Activated naive CD4-positive, alpha-beta T cell treated with anti-CD3 and anti-CD28 coated beads for 36 hours (primary cell): ENCODE results near the gene ZSWIM6. TPM values are rescaled to one million over a fixed set of nuclear protein-coding genes. Genes with fewer than 3 reads are reported as not detected.

ENCODE experiments used
- CTCF ChIA-PET: fragments of 350-600 bp; sonication (Branson Sonifier 250); formaldehyde crosslinking; loops from one replicate; lab custom pipeline; 2021; ENCODE audit warnings: antibody characterized with exemption; lab: Charles Lee
- DNase-seq: peaks from one replicate; pipeline ENCODE4 v3.0.0-alpha.2; 2020
- H3K27ac Mint-ChIP-seq: one replicate; pipeline ENCODE4 v1.8.0; 2021; ENCODE audit warnings: mild to moderate bottlenecking, mixed read lengths
- H3K27me3 Mint-ChIP-seq: one replicate; pipeline ENCODE4 v1.8.0; 2021; ENCODE audit warnings: low read depth, mixed read lengths
- H3K36me3 Mint-ChIP-seq: one replicate; pipeline ENCODE4 v1.8.0; 2021; ENCODE audit warnings: low read depth, mixed read lengths
- H3K4me1 Mint-ChIP-seq: one replicate; pipeline ENCODE4 v1.8.0; 2021; ENCODE audit warnings: low read depth, mixed read lengths
- H3K4me3 Mint-ChIP-seq: one replicate; pipeline ENCODE4 v1.8.0; 2021; ENCODE audit warnings: mild to moderate bottlenecking, moderate library complexity, mixed read lengths
- H3K9me3 Mint-ChIP-seq: one replicate; pipeline ENCODE4 v1.8.0; 2021; ENCODE audit warnings: mixed read lengths
- intact Hi-C: fragments of 100-400 bp; cut with micrococcal nuclease; formaldehyde crosslinking; loops from one replicate; pipeline ENCODE4 v1.15.1; 2023
- total RNA-seq, 2 experiments: library from RNA; stranded (reverse); gene quantifications; one replicate each; pipeline ENCODE4 v1.2.3, GENCODE V29; 2021

ZSWIM6 gene
- 1 to 10 TPM; 4.3 TPM for total RNA-seq

DNA sequence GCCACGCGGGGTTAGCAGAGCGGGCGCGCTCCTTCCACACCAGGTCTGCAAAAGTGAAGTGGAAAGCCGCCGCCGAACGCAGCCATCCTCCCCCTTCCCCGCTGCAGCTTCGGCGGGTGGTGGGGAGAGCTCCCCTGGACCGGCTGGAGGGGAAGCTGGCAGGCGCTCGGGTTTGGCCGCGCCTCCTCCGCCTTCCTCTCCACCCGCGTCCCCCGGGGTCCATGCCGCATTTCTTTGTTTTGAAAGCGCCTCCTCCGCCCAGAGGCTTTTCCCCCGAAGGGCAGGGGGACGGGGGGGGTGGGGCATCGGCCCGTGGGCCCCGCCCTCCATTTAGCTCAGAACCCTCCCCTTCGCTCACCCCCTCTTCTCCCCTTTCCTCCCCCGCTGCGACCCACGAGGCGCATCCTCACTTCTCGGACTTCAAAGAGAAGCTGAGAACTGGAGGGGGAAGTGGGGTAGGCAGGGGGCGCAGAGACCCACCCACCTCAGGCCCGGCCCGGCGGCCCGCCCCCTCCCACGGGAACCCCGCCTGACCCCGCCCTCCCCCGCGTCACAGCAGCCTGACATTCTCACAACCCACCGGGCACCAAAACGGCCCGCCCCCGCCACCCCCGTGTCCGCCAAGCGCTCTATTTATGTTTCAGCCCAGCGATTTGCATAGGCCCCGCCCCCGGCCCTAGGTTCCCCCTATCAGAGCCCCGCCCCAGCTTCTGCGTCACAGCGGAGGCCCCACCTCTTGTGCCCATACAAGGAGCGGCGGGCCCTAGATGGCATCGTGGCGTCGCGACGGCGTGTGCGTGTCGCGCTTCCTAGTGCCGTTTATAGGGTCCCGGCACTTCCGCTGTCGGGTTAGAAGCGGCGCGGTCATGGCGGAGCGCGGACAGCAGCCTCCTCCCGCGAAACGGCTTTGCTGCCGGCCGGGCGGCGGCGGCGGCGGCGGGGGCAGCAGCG, at the start of gene ZSWIM6:
TSS of gene ZSWIM6 (plus strand) at position 852 of the 951 bp plus-strand sequence. CDS start at position 867, 15 bp downstream.
- intact Hi-C loops = loop anchor here (1.0 to 10.0 kb wide), 13 partner anchors 54 to 1081 kb away; partner anchors contain the start of genes ERCC8, IPO11, NDUFAF2 and SMIM15
- Mint-ChIP-seq H3K9me3 (peaks cover 1% of the 10 kb centered on the region), H3K36me3 (peaks cover 6% of the 10 kb centered on the region), H3K4me3 (peak within 1 kb of the TSS; percentile 87), H3K4me1 (peaks cover 41% of the 10 kb centered on the region), H3K27ac (peak within 1 kb of the TSS; percentile 82), H3K27me3 (peaks cover 20% of the 10 kb centered on the region)
- CTCF ChIA-PET = interaction anchor here (0.5 to 2.2 kb wide), 10 partner anchors 13 to 372 kb away, joined by 3 to 6 read pairs (median 3); no protein-coding TSS in a partner anchor
- peak; percentile 99 for DNase-seq

- no peak overlapping the region for H3K4me3 Mint-ChIP-seq
- no peaks in the 10 kb centered on the region for H3K36me3 Mint-ChIP-seq
- CTCF ChIA-PET = no interaction called here
- intact Hi-C loops = loop anchor here (5.0 kb wide), 1 partner anchor 236 kb away; no protein-coding TSS in a partner anchor
- H3K27me3 Mint-ChIP-seq = no peaks in the 10 kb centered on the region
- H3K4me1 Mint-ChIP-seq = peaks cover 18% of the 10 kb centered on the region
- no peaks in the 10 kb centered on the region for H3K9me3 Mint-ChIP-seq
- DNase-seq = no peak
- H3K27ac Mint-ChIP-seq = no peak overlapping the region
These were observed 48.6 kb upstream of the ZSWIM6 start for GRCh38 chr5:61283471-61283870.

- Mint-ChIP-seq H3K4me1 (peaks cover 8% of the 10 kb centered on the region), H3K27ac (no peak overlapping the region), H3K36me3 (no peaks in the 10 kb centered on the region), H3K9me3 (no peaks in the 10 kb centered on the region), H3K27me3 (no peaks in the 10 kb centered on the region), H3K4me3 (no peak overlapping the region)
- intact Hi-C loops = no loop called here
- CTCF ChIA-PET = no interaction called here
- no peak for DNase-seq
These were observed 46.5 kb upstream of the ZSWIM6 start for GRCh38 chr5:61285531-61285930.

DNA sequence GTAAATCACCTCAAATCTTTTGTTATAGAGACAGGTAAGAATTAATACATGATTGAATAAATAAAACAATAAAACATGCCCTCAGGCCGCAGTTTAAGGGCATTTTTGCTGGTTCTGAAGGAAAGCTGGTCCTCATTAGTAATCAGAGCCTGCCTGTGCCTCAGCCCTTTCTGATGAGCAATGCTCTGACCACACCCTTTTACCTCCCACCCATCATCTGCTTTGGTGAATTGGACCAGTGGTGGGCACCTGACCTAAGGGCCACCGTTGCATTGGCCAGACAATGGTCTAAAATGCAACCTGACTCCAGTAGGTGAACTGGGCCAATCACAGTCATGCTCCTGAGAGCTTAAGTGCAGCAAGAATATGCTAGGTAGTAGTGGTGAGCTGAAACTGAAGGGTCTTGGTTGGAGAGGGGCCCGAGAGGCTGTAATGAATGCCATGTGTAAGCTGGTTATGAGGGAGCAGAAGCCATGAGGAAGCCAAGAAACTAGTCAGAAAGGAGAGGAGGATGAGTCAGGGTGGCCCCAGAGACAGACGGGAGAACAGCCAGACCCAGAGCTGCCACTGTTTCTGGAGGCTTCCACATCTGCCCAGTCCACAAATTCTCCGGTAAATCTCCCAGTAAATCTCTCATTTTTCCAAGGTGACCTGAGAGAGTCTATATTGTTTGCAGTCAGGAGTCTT, 45.5 kb upstream of the ZSWIM6 start:
- no peak overlapping the region for H3K4me3 Mint-ChIP-seq
- no peaks in the 10 kb centered on the region for H3K4me1 Mint-ChIP-seq
- intact Hi-C loops = no loop called here
- no peak for DNase-seq
- no peaks in the 10 kb centered on the region for H3K9me3 Mint-ChIP-seq
- CTCF ChIA-PET = interaction anchor here (0.5 kb wide), 1 partner anchor 9 kb away, joined by 4 read pairs; no protein-coding TSS in a partner anchor
- no peak overlapping the region for H3K27ac Mint-ChIP-seq
- H3K36me3 Mint-ChIP-seq = no peaks in the 10 kb centered on the region
- no peaks in the 10 kb centered on the region for H3K27me3 Mint-ChIP-seq

DNA sequence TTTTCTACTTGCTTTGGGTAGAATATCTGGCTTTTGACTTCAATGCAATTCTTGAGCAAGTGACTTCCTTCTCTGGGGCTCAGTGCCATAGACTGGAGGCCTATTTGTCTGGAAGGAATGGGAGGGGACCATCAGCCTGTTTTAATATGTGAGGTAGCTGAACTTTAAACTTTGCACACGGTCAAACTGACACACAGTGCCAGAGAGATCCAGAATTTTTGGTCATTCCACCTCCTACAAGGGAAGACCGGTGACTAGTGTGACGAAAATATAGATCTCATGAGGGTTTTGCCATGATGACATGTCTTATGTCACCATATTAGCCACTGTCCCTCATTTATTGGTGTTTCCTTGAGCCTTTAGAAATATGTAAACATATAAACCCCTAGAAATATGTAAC, 44.6 kb upstream of the ZSWIM6 start:
- no peaks in the 10 kb centered on the region for H3K27me3 Mint-ChIP-seq
- intact Hi-C loops = no loop called here
- no peaks in the 10 kb centered on the region for H3K9me3 Mint-ChIP-seq
- H3K4me1 Mint-ChIP-seq = no peaks in the 10 kb centered on the region
- no peak overlapping the region for H3K4me3 Mint-ChIP-seq
- no peak for DNase-seq
- H3K36me3 Mint-ChIP-seq = no peaks in the 10 kb centered on the region
- no peak overlapping the region for H3K27ac Mint-ChIP-seq
- CTCF ChIA-PET = interaction anchor here (0.6 kb wide), 1 partner anchor 326 kb away, joined by 4 read pairs; no protein-coding TSS in a partner anchor

GRCh38 chr5:61289241-61289640, 42.8 kb upstream of the ZSWIM6 start:
- Mint-ChIP-seq H3K27ac (no peak overlapping the region), H3K9me3 (no peaks in the 10 kb centered on the region), H3K4me1 (no peaks in the 10 kb centered on the region), H3K27me3 (no peaks in the 10 kb centered on the region), H3K4me3 (no peak overlapping the region), H3K36me3 (no peaks in the 10 kb centered on the region)
- intact Hi-C loops = no loop called here
- CTCF ChIA-PET = no interaction called here
- no peak for DNase-seq

GRCh38 chr5:61289669-61290306, 42.3 kb upstream of the ZSWIM6 start:
- no peaks in the 10 kb centered on the region for H3K9me3 Mint-ChIP-seq
- H3K4me1 Mint-ChIP-seq = no peaks in the 10 kb centered on the region
- no peak for DNase-seq
- no peaks in the 10 kb centered on the region for H3K27me3 Mint-ChIP-seq
- H3K4me3 Mint-ChIP-seq = no peak overlapping the region
- CTCF ChIA-PET = no interaction called here
- no peaks in the 10 kb centered on the region for H3K36me3 Mint-ChIP-seq
- intact Hi-C loops = no loop called here
- no peak overlapping the region for H3K27ac Mint-ChIP-seq

GRCh38 chr5:61290791-61291210, 41.3 kb upstream of the ZSWIM6 start:
- Mint-ChIP-seq H3K4me3 (no peak overlapping the region), H3K36me3 (no peaks in the 10 kb centered on the region), H3K27ac (no peak overlapping the region), H3K4me1 (no peaks in the 10 kb centered on the region), H3K9me3 (no peaks in the 10 kb centered on the region), H3K27me3 (no peaks in the 10 kb centered on the region)
- DNase-seq = no peak
- CTCF ChIA-PET = no interaction called here
- intact Hi-C loops = no loop called here

GRCh38 chr5:61292062-61292657, 39.9 kb upstream of the ZSWIM6 start:
- intact Hi-C loops = no loop called here
- Mint-ChIP-seq H3K27ac (no peak overlapping the region), H3K4me1 (no peaks in the 10 kb centered on the region), H3K9me3 (no peaks in the 10 kb centered on the region), H3K36me3 (no peaks in the 10 kb centered on the region), H3K27me3 (no peaks in the 10 kb centered on the region), H3K4me3 (no peak overlapping the region)
- DNase-seq = no peak
- CTCF ChIA-PET = no interaction called here

- Mint-ChIP-seq H3K9me3 (no peaks in the 10 kb centered on the region), H3K27ac (no peak overlapping the region), H3K27me3 (no peaks in the 10 kb centered on the region), H3K4me1 (no peaks in the 10 kb centered on the region), H3K4me3 (no peak overlapping the region), H3K36me3 (no peaks in the 10 kb centered on the region)
- CTCF ChIA-PET = no interaction called here
- intact Hi-C loops = no loop called here
- DNase-seq = no peak
These were observed 39.0 kb upstream of the ZSWIM6 start for GRCh38 chr5:61293071-61293470.

- intact Hi-C loops = no loop called here
- CTCF ChIA-PET = no interaction called here
- no peaks in the 10 kb centered on the region for H3K27me3 Mint-ChIP-seq
- H3K27ac Mint-ChIP-seq = no peak overlapping the region
- DNase-seq = no peak
- H3K4me1 Mint-ChIP-seq = no peaks in the 10 kb centered on the region
- no peaks in the 10 kb centered on the region for H3K9me3 Mint-ChIP-seq
- no peaks in the 10 kb centered on the region for H3K36me3 Mint-ChIP-seq
- H3K4me3 Mint-ChIP-seq = no peak overlapping the region
These were observed 38.2 kb upstream of the ZSWIM6 start for GRCh38 chr5:61293873-61294272.

- H3K4me3 Mint-ChIP-seq = no peak overlapping the region
- H3K9me3 Mint-ChIP-seq = no peaks in the 10 kb centered on the region
- H3K4me1 Mint-ChIP-seq = no peaks in the 10 kb centered on the region
- DNase-seq = no peak
- no peaks in the 10 kb centered on the region for H3K27me3 Mint-ChIP-seq
- H3K36me3 Mint-ChIP-seq = no peaks in the 10 kb centered on the region
- H3K27ac Mint-ChIP-seq = no peak overlapping the region
- CTCF ChIA-PET = no interaction called here
- intact Hi-C loops = no loop called here
These were observed 36.7 kb upstream of the ZSWIM6 start for GRCh38 chr5:61295365-61295764.
